ENCODE measurements around the gene RTN4RL2. TPM values are rescaled to one million over a fixed set of nuclear protein-coding genes. Genes with fewer than 3 reads are reported as not detected.

The RTN4RL2 gene
- total and polyA plus RNA-seq, 12 donors, result 0.24 to 2.1 (median 0.71) TPM; not detected in 3

DNA sequence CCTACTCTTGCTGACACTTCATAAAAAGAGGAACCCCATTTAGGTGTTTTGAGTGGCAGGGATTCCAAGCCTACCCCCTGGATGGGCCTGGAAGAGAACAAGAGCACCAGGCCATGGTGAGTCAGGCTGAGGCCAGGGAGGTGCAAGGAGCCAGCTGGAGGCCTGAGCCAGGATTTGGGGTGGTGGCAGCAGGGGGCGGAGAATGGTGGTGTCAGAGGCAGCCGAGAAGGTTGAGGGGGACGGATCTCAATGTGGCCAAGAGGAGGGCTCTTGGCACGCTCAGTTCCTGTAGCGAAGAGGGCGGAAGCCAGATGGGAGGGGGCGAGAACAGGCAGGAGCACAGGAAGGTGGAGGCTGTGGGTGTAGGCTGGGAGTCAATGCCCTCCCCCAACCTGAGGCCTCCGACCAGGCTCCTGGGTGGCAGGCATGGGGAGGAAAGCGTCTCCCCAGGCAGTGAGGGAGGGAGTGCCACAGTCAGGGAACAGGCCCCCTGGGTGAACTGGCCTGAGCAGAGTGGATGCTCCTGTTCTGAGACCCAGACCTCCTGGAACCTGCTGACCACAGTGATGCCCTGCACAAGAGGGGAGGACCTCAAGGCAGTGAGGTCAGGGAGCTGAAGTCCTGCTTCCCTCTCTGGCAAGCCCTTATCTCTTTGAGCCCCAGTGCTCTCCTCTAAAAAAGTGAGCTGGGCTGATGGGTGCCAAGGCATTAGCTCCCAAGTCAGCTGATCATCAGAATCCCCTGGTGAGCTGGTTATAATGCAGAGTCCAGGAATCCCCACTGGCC is 13.9 kb downstream of the RTN4RL2 start:
- Histone ChIP-seq H3K27ac (no peak overlapping the region), H3K27me3 (no peaks in the 10 kb centered on the region), H3K9me3 (replicated peaks in 1 of 3) (no peaks in the 10 kb centered on the region), H3K4me3 (no peak overlapping the region), H3K4me1 (replicated peaks in 1 of 2) (peaks cover 11 to 21% of the 10 kb centered on the region in 2 donors), H3K36me3 (replicated peaks in 1 of 2) (no peaks in the 10 kb centered on the region)
- WGBS, 4 donors, result 47 to 76% (median 61%) methylated on average over 7 to 9 of the region's 9 CpGs
- intact Hi-C loops (cut with DNase I), result loop anchor here in 1 of 2 donors (10.0 kb wide), 1 partner anchor 129 kb away; no protein-coding TSS in a partner anchor
- no peak for TF ChIP-seq POLR2A (IDR thresholded peaks at IDR 0.05)
- no peak for TF ChIP-seq CTCF (IDR thresholded peaks at IDR 0.05)
- no peak for DNase-seq

- Histone ChIP-seq H3K27me3 (no peaks in the 10 kb centered on the region), H3K4me1 (replicated peaks in 1 of 2) (peaks cover 11 to 21% of the 10 kb centered on the region in 2 donors), H3K4me3 (no peak overlapping the region), H3K36me3 (replicated peaks in 1 of 2) (no peaks in the 10 kb centered on the region), H3K9me3 (replicated peaks in 1 of 3) (no peaks in the 10 kb centered on the region), H3K27ac (no peak overlapping the region)
- TF ChIP-seq POLR2A (IDR thresholded peaks at IDR 0.05), result no peak
- TF ChIP-seq CTCF (IDR thresholded peaks at IDR 0.05), result no peak
- DNase-seq, result no peak
- intact Hi-C loops (cut with DNase I), result loop anchor here in 1 of 2 donors (10.0 kb wide), 1 partner anchor 130 kb away; no protein-coding TSS in a partner anchor
- 20 to 79% (median 59%) methylated on average over 1 to 5 of the region's 5 CpGs for WGBS, 4 donors
Measured at GRCh38 chr11:57474803-57475115, 14.4 kb downstream of the RTN4RL2 start.

DNA sequence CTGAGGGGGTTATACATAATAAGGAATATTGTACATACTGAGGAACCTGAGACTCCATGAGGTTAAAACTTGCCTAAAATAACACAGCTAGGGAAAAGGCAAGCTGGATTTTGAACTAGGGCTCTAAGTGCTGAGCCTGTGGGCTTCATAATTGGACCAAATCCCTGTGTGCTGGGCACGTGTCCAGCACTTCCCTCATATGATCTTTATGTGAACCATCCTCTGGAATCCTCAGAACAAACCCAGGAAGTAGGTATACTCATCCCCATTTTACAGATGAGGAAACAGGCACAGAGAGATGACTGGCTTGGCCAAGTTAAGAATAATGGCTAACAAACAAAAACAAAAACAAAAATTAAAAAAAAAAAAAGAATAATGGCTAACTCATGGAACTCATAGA is 14.9 kb downstream of the RTN4RL2 start:
- no peaks in the 10 kb centered on the region for H3K9me3 ChIP-seq (replicated peaks in 1 of 3)
- TF ChIP-seq POLR2A (IDR thresholded peaks at IDR 0.05) (no peak), CTCF (IDR thresholded peaks at IDR 0.05) (no peak)
- peaks cover 11 to 21% of the 10 kb centered on the region in 2 donors for H3K4me1 ChIP-seq (replicated peaks in 1 of 2)
- intact Hi-C loops (cut with DNase I), result loop anchor here in 1 of 2 donors (10.0 kb wide), 1 partner anchor 130 kb away; no protein-coding TSS in a partner anchor
- H3K27me3 ChIP-seq, result no peaks in the 10 kb centered on the region
- no peak for DNase-seq
- no peaks in the 10 kb centered on the region for H3K36me3 ChIP-seq (replicated peaks in 1 of 2)
- WGBS, 4 donors, result 31 to 52% (median 37%) methylated on average over 1 of the region's 1 CpG
- H3K27ac ChIP-seq, result no peak overlapping the region
- H3K4me3 ChIP-seq, result no peak overlapping the region

DNA sequence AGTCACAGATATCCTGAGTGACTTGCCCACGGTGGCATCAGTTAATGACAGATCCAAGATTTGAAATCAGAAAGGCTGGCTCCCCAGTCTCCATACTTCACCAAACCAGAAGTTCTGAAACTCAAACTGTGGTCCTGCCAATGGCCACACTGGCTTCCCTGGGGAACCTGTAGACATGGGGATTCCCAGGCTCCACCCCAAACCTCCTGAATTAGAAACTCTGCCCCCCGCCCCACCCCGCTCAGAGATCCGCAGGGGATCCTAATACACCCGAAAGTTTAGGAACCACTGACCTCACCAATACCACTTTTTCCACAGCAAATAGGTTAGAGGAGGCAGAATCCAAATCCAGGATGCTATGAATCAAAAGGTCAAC is 15.3 kb downstream of the RTN4RL2 start:
- WGBS, 4 donors, result 43 to 66% (median 62%) methylated on average over 1 to 5 of the region's 5 CpGs
- Histone ChIP-seq H3K4me1 (replicated peaks in 1 of 2) (peaks cover 11 to 21% of the 10 kb centered on the region in 2 donors), H3K9me3 (replicated peaks in 1 of 3) (no peaks in the 10 kb centered on the region), H3K27ac (no peak overlapping the region), H3K36me3 (replicated peaks in 1 of 2) (no peaks in the 10 kb centered on the region), H3K27me3 (no peaks in the 10 kb centered on the region), H3K4me3 (peak overlapping the region in 1 of 4 donors; percentile 57)
- DNase-seq, result no peak
- intact Hi-C loops (cut with DNase I), result loop anchor here in 1 of 2 donors (10.0 kb wide), 1 partner anchor 131 kb away; no protein-coding TSS in a partner anchor
- no peak for TF ChIP-seq CTCF (IDR thresholded peaks at IDR 0.05)
- TF ChIP-seq POLR2A (IDR thresholded peaks at IDR 0.05), result no peak
